ENCODE data around the gene FBXW7. TPM values are rescaled to one million over a fixed set of nuclear protein-coding genes. Genes with fewer than 3 reads are reported as not detected.

Gene FBXW7
- total RNA-seq, 4 donors from 2014 or later: 72.2 to 105 (median 87.1) TPM

DNA sequence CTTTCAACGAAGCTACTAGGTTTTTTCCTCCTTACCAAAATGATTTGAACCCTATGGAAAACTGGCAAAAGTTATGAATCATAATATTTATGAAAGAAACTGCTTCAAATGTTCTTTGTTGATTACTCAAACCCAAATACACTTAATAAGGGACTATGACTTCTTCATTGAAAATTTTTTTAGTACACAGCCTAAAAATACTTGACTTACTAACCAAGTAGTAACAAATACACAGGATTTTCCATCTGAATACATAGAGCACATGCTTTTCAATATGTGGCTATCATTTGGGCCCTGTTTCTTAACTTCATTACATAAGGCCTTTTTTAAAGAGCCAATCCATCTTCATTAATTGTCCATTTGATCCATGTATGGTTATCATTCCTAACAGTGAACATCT, 171.5 kb downstream of the FBXW7 start:
- no peaks in the 10 kb centered on the region for H3K27me3 ChIP-seq
- no peak for DNase-seq
- WGBS, 2 donors: 93 to 96% methylated on average over 1 of the region's 1 CpG
- no peak overlapping the region for H3K4me3 ChIP-seq (replicated peaks in 1 of 3)
- intact Hi-C loops (cut with DNase I): no loop called here
- TF ChIP-seq POLR2A (IDR thresholded peaks at IDR 0.05): no peak
- TF ChIP-seq, protein P1, sequence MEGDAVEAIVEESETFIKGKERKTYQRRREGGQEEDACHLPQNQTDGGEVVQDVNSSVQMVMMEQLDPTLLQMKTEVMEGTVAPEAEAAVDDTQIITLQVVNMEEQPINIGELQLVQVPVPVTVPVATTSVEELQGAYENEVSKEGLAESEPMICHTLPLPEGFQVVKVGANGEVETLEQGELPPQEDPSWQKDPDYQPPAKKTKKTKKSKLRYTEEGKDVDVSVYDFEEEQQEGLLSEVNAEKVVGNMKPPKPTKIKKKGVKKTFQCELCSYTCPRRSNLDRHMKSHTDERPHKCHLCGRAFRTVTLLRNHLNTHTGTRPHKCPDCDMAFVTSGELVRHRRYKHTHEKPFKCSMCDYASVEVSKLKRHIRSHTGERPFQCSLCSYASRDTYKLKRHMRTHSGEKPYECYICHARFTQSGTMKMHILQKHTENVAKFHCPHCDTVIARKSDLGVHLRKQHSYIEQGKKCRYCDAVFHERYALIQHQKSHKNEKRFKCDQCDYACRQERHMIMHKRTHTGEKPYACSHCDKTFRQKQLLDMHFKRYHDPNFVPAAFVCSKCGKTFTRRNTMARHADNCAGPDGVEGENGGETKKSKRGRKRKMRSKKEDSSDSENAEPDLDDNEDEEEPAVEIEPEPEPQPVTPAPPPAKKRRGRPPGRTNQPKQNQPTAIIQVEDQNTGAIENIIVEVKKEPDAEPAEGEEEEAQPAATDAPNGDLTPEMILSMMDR (IDR thresholded peaks at IDR 0.05): no peak
- H3K27ac ChIP-seq: no peak overlapping the region
- no peaks in the 10 kb centered on the region for H3K4me1 ChIP-seq
- H3K36me3 ChIP-seq: no peaks in the 10 kb centered on the region
- H3K9me3 ChIP-seq: no peaks in the 10 kb centered on the region

DNA sequence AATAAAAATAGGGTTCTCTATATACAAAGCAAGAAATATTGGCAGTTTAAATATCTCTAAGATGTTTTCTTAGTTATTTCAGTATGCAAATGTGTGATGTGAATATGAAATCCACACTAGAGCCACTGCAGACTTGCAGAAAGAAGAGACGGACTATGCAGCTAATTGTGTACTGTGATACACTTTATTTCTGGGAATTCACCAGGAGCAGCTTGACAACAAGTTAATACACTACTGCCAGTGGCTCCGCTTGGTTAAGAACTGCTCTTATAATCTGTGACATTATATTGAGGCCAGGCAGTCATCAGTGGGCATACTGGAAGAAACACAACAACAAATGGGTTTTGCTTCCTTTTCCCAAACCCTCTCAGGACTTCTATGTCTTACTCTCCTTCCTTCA, 172.0 kb downstream of the FBXW7 start:
- WGBS, 2 donors: 92 to 97% methylated on average over 2 of the region's 2 CpGs
- no peak for DNase-seq
- Histone ChIP-seq H3K4me3 (replicated peaks in 1 of 3) (no peak overlapping the region), H3K4me1 (no peaks in the 10 kb centered on the region), H3K27me3 (no peaks in the 10 kb centered on the region), H3K36me3 (no peaks in the 10 kb centered on the region), H3K27ac (no peak overlapping the region), H3K9me3 (no peaks in the 10 kb centered on the region)
- intact Hi-C loops (cut with DNase I): no loop called here
- TF ChIP-seq, protein P1 (IDR thresholded peaks at IDR 0.05): no peak
- TF ChIP-seq POLR2A (IDR thresholded peaks at IDR 0.05): no peak

DNA sequence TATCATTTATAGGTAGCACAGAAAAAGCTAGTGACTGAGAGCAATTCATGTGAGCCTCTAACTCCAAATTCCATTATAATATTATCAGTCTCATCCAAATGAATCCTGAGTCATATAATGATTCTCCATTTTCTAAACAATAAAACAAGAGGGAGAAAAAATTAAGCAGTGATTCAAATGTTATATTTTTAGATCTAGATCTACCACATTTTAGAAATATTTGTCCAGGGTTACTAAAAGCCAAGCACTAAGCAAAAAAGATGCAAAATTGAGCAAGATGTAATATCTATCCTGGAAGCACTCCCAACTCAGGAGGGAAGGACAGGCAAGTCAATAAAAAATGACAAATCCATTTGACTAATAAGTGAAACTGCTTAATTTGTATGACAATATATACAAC, 172.8 kb downstream of the FBXW7 start:
- TF ChIP-seq, protein P1 (IDR thresholded peaks at IDR 0.05): no peak
- TF ChIP-seq POLR2A (IDR thresholded peaks at IDR 0.05): no peak
- no peak overlapping the region for H3K27ac ChIP-seq
- H3K4me3 ChIP-seq (replicated peaks in 1 of 3): no peak overlapping the region
- intact Hi-C loops (cut with DNase I): no loop called here
- H3K27me3 ChIP-seq: no peaks in the 10 kb centered on the region
- no peaks in the 10 kb centered on the region for H3K9me3 ChIP-seq
- H3K4me1 ChIP-seq: no peaks in the 10 kb centered on the region
- H3K36me3 ChIP-seq: no peaks in the 10 kb centered on the region
- DNase-seq: no peak

DNA sequence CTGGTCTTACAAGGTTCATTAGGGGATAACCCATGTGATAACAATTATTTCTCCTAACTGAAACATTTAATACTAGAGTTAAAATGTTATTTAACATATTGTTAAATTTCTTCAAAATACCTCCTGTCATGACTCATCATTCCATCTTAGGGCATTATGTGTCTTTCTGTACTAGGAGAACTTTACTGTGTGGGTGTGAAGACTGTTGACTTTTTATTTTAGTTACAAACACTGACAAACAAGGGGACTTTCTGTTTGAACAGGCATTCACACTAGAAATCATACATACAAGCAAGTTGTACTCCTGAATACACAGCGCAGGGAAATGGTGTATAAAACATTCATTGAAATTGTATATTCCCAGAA, 175.9 kb downstream of the FBXW7 start:
- Histone ChIP-seq H3K36me3 (no peaks in the 10 kb centered on the region), H3K4me3 (replicated peaks in 1 of 3) (no peak overlapping the region), H3K27ac (no peak overlapping the region), H3K4me1 (no peaks in the 10 kb centered on the region), H3K27me3 (no peaks in the 10 kb centered on the region), H3K9me3 (no peaks in the 10 kb centered on the region)
- DNase-seq: no peak
- TF ChIP-seq, protein P1 (IDR thresholded peaks at IDR 0.05): no peak
- no peak for TF ChIP-seq POLR2A (IDR thresholded peaks at IDR 0.05)
- 96 to 100% methylated on average over 1 of the region's 1 CpG for WGBS, 2 donors
- intact Hi-C loops (cut with DNase I): no loop called here

DNA sequence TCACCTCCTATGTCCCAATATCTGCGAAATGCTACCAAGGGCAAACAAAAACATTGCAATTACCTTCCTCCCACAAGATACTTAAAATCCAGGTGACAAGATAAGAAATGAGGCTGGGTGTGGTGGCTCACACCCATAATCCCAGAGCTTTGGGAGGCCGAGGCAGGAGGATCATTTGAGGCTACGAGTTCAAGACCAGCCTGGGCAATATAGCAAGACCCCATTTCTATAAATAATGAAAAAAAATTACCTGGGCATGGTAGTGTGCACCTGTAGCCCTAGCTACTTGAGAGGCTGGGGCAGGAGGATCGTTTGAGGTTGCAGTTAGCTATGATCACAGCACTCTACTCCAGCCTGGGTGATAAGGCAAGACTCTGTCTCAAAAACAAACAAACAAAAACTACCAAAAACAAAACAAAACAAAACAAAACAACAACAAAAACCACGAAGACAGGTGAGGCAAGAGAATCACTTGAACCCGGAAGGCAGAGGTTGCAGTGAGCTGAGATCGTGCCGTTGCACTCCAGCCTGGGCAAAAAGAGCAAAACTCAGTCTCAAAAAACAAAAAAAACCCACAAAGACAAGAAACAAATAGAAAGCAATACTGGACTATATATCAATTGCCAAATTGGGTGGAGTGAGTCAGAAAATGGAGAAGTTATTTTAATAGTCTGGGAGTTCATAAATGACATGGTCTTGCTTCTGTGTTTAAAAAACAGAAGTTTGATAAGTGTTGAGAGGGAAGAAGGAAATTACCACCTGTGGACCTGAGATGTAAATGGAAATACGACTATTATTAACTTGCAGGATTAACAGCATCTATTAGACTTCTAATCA, 176.5 kb downstream of the FBXW7 start:
- no peak for DNase-seq
- H3K4me1 ChIP-seq: no peaks in the 10 kb centered on the region
- intact Hi-C loops (cut with DNase I): no loop called here
- H3K27me3 ChIP-seq: no peaks in the 10 kb centered on the region
- no peaks in the 10 kb centered on the region for H3K36me3 ChIP-seq
- TF ChIP-seq POLR2A (IDR thresholded peaks at IDR 0.05): no peak
- TF ChIP-seq, protein P1 (IDR thresholded peaks at IDR 0.05): no peak
- H3K27ac ChIP-seq: no peak overlapping the region
- no peaks in the 10 kb centered on the region for H3K9me3 ChIP-seq
- WGBS, 2 donors: 93% methylated on average over 9 of the region's 9 CpGs
- no peak overlapping the region for H3K4me3 ChIP-seq (replicated peaks in 1 of 3)

Data from thyroid gland (tissue), 4 donors.